ENCODE results near the gene MIER2.

DNA sequence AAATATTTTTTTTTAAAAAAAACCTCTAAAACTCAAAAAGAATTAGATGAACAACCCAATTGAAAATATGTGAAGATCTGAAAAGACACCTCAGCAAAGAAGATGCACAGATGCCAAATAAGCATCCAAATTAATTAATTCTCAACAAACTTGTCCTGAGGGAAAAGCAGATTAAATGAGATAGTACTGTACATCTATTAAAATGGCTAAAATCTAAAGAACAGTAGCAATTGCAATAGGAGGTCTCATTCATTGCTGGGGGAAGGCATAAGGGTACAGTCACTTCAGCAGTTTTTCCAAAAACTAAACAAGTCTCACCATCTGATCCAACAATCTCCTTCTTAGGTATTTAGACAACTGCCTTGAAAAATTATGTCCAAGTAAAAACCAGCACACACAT, 75.4 kb downstream of the MIER2 start:
- no peak for TF ChIP-seq REST (IDR thresholded peaks at IDR 0.05; ENCODE audit: low read depth, low read length)
- TF ChIP-seq MEF2A (IDR thresholded peaks at IDR 0.05; ENCODE audit: insufficient read depth, low read depth, low read length): no peak
- no peak for TF ChIP-seq ESRRA (IDR thresholded peaks at IDR 0.05; ENCODE audit: low read length)
- no peak for TF ChIP-seq CTCF (IDR thresholded peaks at IDR 0.05 in 2 of 3, conservative IDR thresholded peaks at IDR 0.05 in 1 of 3; ENCODE audit: control insufficient read depth in 2 of 3, extremely low read depth in 1 of 3, insufficient read depth in 1 of 3, low read depth in 3 of 3, low read length in 3 of 3)
- TF ChIP-seq POLR2A (IDR thresholded peaks at IDR 0.05; ENCODE audit: low read depth, low read length): no peak
- TF ChIP-seq NFYB (IDR thresholded peaks at IDR 0.05; ENCODE audit: insufficient read depth, low read depth, low read length): no peak
- no peak for TF ChIP-seq BHLHE40 (IDR thresholded peaks at IDR 0.05; ENCODE audit: borderline replicate concordance in 1 of 2, low read depth in 2 of 2, low read length in 1 of 2)
- no peak for TF ChIP-seq EGR1 (IDR thresholded peaks at IDR 0.05; ENCODE audit: borderline replicate concordance in 1 of 2, low read depth in 2 of 2, low read length in 2 of 2)
- no peak for TF ChIP-seq DPF2 (IDR thresholded peaks at IDR 0.05)

Data from GM12878 (cell line).